Skeletal muscle tissue (tissue), 4 donors: ENCODE measurements around the gene CMSS1. TPM values are rescaled to one million over a fixed set of nuclear protein-coding genes. Genes with fewer than 3 reads are reported as not detected.
A peak's percentile ranks its signal among the peaks of the same experiment; 100 is the strongest.
"Not testable (repeated sequence)": the region's sequence is repeated elsewhere in the genome, so short reads cannot be mapped to it uniquely, and the experiment has no call there.

Experiments used
- H3K27ac ChIP-seq: one replicate; pipeline ENCODE4 v1.7.0; 2013; ENCODE audit warnings: mild to moderate bottlenecking, low read depth, low read length, inconsistent platforms
- H3K27me3 ChIP-seq, 3 donors: one replicate each; pipeline ENCODE4 v1.7.0; 2013; ENCODE audit warnings: low read length in 3 of 3; ENCODE audit not compliant: control insufficient read depth in 3 of 3, insufficient read depth in 3 of 3
- H3K36me3 ChIP-seq, 3 donors: one replicate each; pipeline ENCODE4 v1.7.0; 2013; ENCODE audit warnings: low read length in 3 of 3; ENCODE audit not compliant: control insufficient read depth in 3 of 3, insufficient read depth in 3 of 3
- H3K4me1 ChIP-seq, 3 donors: one replicate each; pipeline ENCODE4 v1.7.0; 2013; ENCODE audit warnings: low read length in 3 of 3, mild to moderate bottlenecking in 3 of 3; ENCODE audit not compliant: control insufficient read depth in 3 of 3, insufficient read depth in 3 of 3
- H3K4me3 ChIP-seq, 3 donors: one replicate each; pipeline ENCODE4 v1.7.0; 2013; ENCODE audit warnings: low read length in 3 of 3
- H3K9ac ChIP-seq, 3 donors: one replicate each; pipeline ENCODE4 v1.7.0; 2013; ENCODE audit warnings: low read length in 3 of 3, mild to moderate bottlenecking in 3 of 3, moderate library complexity in 2 of 3, low read depth in 1 of 3
- H3K9me3 ChIP-seq, 3 donors: one replicate each; pipeline ENCODE4 v1.7.0; 2013; ENCODE audit warnings: low read length in 3 of 3; ENCODE audit not compliant: control insufficient read depth in 3 of 3
- total RNA-seq: library from RNA; depleted of rRNA; stranded (reverse); fragments of >200 nt; gene quantifications from one replicate; pipeline ENCODE4 v1.2.3, GENCODE V29; 2014
- donor health status: Osteomylitis.

CMSS1 gene
- total RNA-seq, 1 donor from 2014 or later: 8.4 TPM

DNA sequence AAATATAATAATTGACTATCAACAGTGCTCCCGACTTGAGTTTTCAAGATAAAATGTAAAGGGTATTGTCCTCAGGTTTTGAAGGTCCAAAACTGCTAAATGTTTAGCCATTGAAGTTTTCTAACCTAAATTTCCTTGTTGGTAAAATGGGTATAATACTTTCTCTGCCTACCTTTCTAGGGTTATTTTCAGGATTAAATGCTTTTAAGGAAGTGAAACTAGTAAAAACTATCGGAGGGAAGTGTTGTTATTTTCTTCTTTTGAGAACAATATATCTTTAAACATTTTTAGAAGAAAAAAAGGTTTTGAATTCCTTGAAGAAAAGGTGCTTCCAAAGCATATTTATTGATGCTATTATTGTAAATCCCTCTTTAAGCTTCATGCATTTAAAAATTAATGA, 229.3 kb downstream of the CMSS1 start:
- peak overlapping the region in 1 of 3 donors; percentile 30 for H3K9ac ChIP-seq
- no peaks in the 10 kb centered on the region for H3K9me3 ChIP-seq
- peaks cover 37 to 47% (median 44%) of the 10 kb centered on the region in 3 donors for H3K4me1 ChIP-seq
- H3K27me3 ChIP-seq: no peaks in the 10 kb centered on the region
- H3K27ac ChIP-seq: peak overlapping the region; percentile 81
- H3K36me3 ChIP-seq: no peaks in the 10 kb centered on the region
- no peak overlapping the region for H3K4me3 ChIP-seq

DNA sequence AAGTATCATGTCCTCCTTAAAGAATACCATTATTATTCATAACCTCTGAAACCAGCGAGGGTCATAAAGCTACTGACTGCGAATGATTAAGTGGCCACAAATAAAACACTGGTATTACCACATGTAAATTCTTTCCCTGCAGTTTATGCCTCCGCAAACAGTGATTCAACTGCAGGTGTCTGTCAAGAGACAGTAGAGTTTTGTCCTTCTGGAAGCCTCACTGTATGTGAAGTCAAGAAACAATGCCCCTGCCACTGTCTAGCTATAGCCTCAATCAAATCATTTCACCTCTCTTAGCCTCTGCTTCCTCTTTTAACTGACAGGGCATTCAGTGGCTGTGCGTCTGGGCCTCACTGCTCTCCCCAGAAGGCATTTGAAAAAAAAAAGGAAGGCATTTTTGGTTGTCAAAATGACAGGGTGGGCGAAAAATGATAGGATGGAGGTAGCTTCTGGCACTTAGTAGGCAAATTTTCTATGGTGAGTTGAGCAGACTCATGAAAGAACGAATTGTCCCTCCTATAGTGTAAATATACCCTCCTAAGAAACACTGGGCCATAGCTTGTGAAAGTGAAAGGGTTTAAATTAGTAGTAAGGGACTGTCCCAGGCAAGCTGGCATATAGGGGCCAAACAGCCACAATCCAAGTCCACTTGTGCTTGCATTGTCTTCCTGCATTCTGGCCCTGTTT, 229.9 kb downstream of the CMSS1 start:
- Histone ChIP-seq H3K27me3 (no peaks in the 10 kb centered on the region), H3K9me3 (no peaks in the 10 kb centered on the region), H3K36me3 (no peaks in the 10 kb centered on the region), H3K9ac (peak overlapping the region; percentile 57 to 71 (median 58)), H3K27ac (peak overlapping the region; percentile 81), H3K4me1 (peaks cover 35 to 42% (median 41%) of the 10 kb centered on the region in 3 donors), H3K4me3 (peak overlapping the region; percentile 0 to 48 (median 30))

DNA sequence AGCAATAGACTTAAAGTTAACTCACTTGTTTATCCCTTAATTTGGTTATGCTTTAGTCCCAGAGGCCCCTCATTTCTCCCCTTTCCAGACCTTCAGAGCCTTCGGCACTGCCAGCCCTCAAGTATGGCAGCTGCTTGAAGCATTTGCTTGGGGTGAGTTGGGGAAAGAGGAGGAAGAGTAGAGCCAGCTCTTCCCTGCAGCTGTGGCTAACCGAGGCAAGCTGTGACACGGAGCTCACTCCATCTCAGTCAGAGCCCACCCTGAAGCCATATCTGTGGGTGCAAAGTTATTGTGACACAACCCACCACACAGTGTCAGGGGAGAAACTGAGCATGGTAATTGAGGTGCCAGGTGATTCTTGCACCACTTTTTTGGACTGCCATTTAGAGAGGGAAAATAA, 230.6 kb downstream of the CMSS1 start:
- Histone ChIP-seq H3K36me3 (no peaks in the 10 kb centered on the region), H3K27me3 (no peaks in the 10 kb centered on the region), H3K4me1 (peaks cover 32 to 36% (median 34%) of the 10 kb centered on the region in 3 donors), H3K9me3 (no peaks in the 10 kb centered on the region), H3K9ac (peak overlapping the region in 2 of 3 donors; percentile 57 to 71), H3K4me3 (peak overlapping the region in 1 of 3 donors; percentile 30), H3K27ac (peak overlapping the region; percentile 81)

DNA sequence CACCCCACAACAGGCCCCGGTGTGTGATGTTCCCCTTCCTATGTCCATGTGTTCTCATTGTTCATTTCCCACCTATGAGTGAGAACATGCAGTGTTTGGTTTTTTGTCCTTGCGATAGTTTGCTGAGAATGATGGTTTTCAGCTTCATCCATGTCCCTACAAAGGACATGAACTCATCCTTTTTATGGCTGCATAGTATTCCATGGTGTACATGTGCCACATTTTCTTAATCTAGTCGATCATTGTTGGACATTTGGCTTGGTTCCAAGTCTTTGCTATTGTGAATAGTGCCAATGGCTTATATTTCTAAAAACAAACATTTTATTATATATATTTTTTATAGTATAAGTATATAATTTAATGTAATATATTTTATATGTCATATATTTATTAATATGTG, 233.9 kb downstream of the CMSS1 start:
- H3K27ac ChIP-seq: not testable (repeated sequence)

DNA sequence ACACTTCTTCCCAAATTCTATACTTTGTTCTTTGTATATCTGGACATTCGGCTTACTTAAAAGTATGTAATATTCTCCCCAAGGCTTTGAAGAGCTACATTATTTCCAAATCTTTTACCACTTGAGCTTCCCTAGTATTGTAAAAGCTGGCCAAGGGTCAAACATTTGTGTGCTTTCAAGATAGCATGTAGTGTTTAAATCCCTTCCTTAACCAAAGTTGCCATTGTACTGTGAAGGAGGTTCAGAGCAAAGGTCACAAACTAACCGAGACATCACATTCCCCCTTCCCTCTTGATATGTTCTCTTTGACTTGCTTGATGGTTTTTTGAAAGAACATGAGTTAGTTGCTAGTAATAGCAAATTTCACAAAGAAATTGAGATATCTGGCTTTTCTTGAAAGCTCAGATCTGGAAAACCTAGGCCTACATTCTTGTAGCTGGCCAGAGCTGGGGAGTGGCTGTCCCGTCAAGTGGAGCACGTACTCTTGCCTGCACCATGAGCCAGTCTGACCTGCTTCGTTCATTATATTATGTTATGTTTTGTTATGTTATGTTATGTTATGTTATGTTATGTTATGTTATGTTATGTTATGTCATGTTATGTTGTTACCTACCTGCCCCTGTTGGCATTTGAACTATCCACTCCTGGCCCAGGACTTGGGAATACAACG, 236.4 kb downstream of the CMSS1 start:
- Histone ChIP-seq H3K4me1 (peaks cover 0 to 3% (median under 1%) of the 10 kb centered on the region in 3 donors), H3K27ac (no peak overlapping the region), H3K9ac (no peak overlapping the region), H3K4me3 (no peak overlapping the region), H3K9me3 (no peaks in the 10 kb centered on the region), H3K27me3 (no peaks in the 10 kb centered on the region), H3K36me3 (peaks cover 0 to 7% (median 0%) of the 10 kb centered on the region in 3 donors)

More for the DNA sequence above, 233.9 kb downstream of the CMSS1 start:
- H3K4me1 ChIP-seq: peaks cover 16 to 17% (median 17%) of the 10 kb centered on the region in 3 donors
- not testable (repeated sequence) for H3K9ac ChIP-seq, H3K36me3 ChIP-seq, H3K27me3 ChIP-seq, H3K9me3 ChIP-seq, H3K4me3 ChIP-seq

DNA sequence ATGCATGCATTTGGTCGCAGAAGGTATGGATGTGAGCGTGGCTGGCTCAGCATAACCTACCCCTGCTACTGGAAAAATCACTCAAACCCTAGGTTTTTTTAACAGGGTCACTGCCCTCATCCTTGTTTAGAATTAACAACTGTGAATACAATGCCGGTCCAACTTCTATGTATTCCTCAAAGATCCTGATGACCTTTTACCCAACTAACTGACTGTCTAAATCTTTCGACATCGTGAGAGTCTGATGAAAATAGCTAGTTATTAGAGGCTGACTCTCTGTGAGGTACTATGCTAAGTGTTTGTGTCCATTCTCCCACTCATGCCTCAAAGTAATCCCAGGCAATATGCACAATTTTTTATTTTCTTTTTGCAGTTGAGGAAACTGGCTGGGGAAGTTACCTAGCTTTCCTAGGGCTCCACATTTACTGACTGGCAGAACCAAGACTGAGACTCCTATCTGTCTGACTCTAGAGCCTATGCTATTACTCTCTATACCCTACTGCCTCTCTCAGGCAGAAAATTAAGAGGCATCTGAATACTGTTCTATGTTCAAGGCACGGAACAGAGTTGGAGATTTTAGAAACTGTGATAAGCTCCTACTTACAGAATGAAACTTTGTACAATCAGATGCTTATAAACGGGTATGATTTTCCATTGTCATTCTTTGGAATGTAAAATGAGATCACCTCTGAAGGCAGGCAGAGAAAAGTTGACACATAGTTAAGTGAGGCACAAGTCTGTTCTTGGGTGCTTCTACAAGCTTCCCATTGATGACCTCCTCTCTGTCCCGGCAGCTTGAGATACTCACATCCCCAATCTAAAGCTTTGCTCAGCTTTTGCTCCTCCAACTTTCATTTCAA, 240.3 kb downstream of the CMSS1 start:
- Histone ChIP-seq H3K4me1 (peaks cover 3 to 9% (median 5%) of the 10 kb centered on the region in 3 donors), H3K27ac (no peak overlapping the region), H3K4me3 (no peak overlapping the region), H3K27me3 (no peaks in the 10 kb centered on the region), H3K36me3 (peaks cover 0 to 7% (median 0%) of the 10 kb centered on the region in 3 donors), H3K9me3 (no peaks in the 10 kb centered on the region), H3K9ac (no peak overlapping the region)

DNA sequence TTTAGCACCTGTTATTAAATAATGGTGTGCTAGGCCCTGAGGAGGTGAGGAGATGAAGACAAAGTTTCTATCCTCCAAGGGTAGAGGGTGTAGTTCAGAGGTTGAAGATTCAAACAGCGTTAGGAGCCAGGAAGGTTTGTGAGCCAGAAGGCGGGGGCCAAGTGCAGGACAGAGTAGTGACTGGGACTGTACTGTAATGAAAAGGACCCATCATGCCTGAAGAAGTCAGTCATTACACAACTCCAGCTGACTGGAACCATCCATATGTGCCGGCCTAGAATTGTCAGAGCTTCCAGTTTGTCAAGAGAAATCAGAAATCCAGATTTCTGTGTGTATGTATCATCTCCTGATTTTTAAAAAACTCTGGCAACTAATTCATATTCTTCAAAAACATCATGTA, 241.8 kb downstream of the CMSS1 start:
- Histone ChIP-seq H3K4me3 (no peak overlapping the region), H3K27ac (no peak overlapping the region), H3K27me3 (no peaks in the 10 kb centered on the region), H3K9me3 (no peaks in the 10 kb centered on the region), H3K9ac (no peak overlapping the region), H3K4me1 (peaks cover 3 to 9% (median 5%) of the 10 kb centered on the region in 3 donors), H3K36me3 (peaks cover 0 to 4% (median 0%) of the 10 kb centered on the region in 3 donors)

DNA sequence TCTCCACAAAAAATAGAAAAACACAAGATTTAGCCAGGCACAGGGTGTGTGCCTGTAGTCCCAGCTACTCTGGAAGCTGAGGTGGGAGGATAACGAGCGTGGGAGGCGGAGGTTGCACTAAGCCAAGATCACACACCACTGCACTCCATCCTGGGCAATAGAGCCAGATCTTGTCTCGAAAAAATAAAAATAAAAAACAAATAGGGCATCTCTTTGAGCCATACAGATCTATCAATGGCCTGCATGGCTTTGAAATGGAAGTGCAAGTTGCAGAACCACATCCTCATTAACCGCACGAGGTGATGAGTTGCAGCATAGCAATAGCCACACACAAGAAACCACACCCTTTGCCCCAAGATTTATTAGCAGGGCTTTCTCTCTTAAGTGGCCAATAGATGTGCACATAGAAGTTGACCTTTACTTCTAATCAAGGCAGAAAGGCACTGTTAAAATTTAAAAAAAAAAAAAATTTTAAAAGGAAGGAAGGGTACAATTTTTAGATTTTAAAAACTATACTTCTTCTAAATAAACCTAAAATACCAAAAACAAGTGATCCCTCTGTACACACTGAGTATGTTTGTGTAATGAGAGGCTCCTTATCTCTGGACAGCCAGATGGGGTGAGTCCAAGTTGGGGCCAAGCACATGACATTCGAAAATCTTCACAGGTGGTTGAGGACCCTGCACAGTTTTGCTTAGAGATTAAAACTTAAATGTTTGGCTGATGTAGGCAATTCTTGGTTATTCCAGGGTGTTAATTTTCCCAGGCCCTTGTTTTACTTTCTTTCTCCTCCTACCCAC, 243.2 kb downstream of the CMSS1 start:
- H3K36me3 ChIP-seq: no peaks in the 10 kb centered on the region
- H3K4me3 ChIP-seq: no peak overlapping the region
- H3K9me3 ChIP-seq: no peaks in the 10 kb centered on the region
- H3K9ac ChIP-seq: no peak overlapping the region
- H3K27me3 ChIP-seq: no peaks in the 10 kb centered on the region
- H3K27ac ChIP-seq: no peak overlapping the region
- peaks cover 3 to 9% (median 9%) of the 10 kb centered on the region in 3 donors for H3K4me1 ChIP-seq

DNA sequence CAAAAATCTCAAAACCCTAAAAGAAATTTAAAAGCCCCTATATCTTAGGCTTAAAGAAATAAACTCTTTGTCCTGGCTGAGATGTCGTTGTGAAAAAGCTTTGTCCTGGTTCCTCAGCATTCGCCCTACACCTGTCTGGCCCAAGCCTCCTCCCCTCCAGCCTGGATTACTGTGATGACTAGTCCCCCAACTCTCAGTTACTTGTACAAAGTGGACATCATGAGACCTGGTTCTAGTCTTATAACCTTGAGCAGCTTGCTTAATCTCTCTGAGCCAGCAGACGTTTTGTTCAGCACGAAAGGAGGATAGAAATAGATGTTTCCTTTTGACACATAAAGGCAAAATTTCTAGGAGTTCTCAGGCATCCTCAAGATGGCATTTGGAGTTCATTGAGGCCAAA, 245.0 kb downstream of the CMSS1 start:
- no peaks in the 10 kb centered on the region for H3K27me3 ChIP-seq
- no peak overlapping the region for H3K4me3 ChIP-seq
- no peaks in the 10 kb centered on the region for H3K9me3 ChIP-seq
- peaks cover 3 to 10% (median 9%) of the 10 kb centered on the region in 3 donors for H3K4me1 ChIP-seq
- H3K36me3 ChIP-seq: no peaks in the 10 kb centered on the region
- H3K9ac ChIP-seq: no peak overlapping the region
- H3K27ac ChIP-seq: no peak overlapping the region
